SKM-1 (cell line): Measurements from ENCODE around the gene ATP4A.
A peak's percentile ranks its signal among the peaks of the same experiment; 100 is the strongest.

Experiments used
- DNase-seq: peaks from one replicate; lab custom pipeline; 2025; ENCODE audit not compliant: unreplicated experiment; lab: John Stamatoyannopoulos, UW

Gene ATP4A

GRCh38 chr19:35549879-35550523, 13.5 kb downstream of the ATP4A start:
- DNase-seq = no peak

GRCh38 chr19:35549174-35549788, 14.2 kb downstream of the ATP4A start:
- DNase-seq = peak; percentile 64

- no peak for DNase-seq
Observed at GRCh38 chr19:35546532-35546931, 16.9 kb downstream of the ATP4A start.

GRCh38 chr19:35545855-35546381, 17.5 kb downstream of the ATP4A start:
- DNase-seq = no peak

GRCh38 chr19:35545001-35545854, 18.2 kb downstream of the ATP4A start, which contains the start of gene TMEM147:
TSS of gene TMEM147 (plus strand) at chr19:35545626. CDS start at chr19:35545740, 114 bp downstream.
- DNase-seq = peak; percentile 50

- no peak for DNase-seq
Observed at GRCh38 chr19:35544110-35544802, 19.2 kb downstream of the ATP4A start.

GRCh38 chr19:35543280-35544109, 20.0 kb downstream of the ATP4A start:
- DNase-seq = no peak

- no peak for DNase-seq
Observed at GRCh38 chr19:35542209-35542608, 21.2 kb downstream of the ATP4A start.

GRCh38 chr19:35540356-35540927, 23.0 kb downstream of the ATP4A start:
- no peak for DNase-seq

GRCh38 chr19:35539850-35540249, 23.6 kb downstream of the ATP4A start:
- DNase-seq = no peak

- DNase-seq = no peak
Observed at GRCh38 chr19:35539314-35539713, 24.1 kb downstream of the ATP4A start.

- DNase-seq = no peak
Observed at GRCh38 chr19:35534803-35535480, 28.5 kb downstream of the ATP4A start.

- peak; percentile 34 for DNase-seq
Observed at GRCh38 chr19:35533822-35534392, 29.6 kb downstream of the ATP4A start.

GRCh38 chr19:35533201-35533821, 30.1 kb downstream of the ATP4A start, which contains the start of gene GAPDHS:
TSS of gene GAPDHS (plus strand) at chr19:35533456. CDS start at chr19:35533528, 72 bp downstream.
- no peak for DNase-seq

- no peak for DNase-seq
Observed at GRCh38 chr19:35531291-35531690, 32.2 kb downstream of the ATP4A start.

GRCh38 chr19:35529241-35530218, 33.9 kb downstream of the ATP4A start:
- DNase-seq = no peak
